Body of pancreas (tissue), 4 donors: ENCODE results near the gene RPS21. TPM values are rescaled to one million over a fixed set of nuclear protein-coding genes. Genes with fewer than 3 reads are reported as not detected.

Experiments
- ATAC-seq: fragments of 150-250 bp; one replicate; pipeline ENCODE4 v1.9.1; 2016
- DNase-seq, 4 donors: peaks; one replicate each; pipeline ENCODE4 v3.0.0-alpha.2; 2019
- H3K27ac ChIP-seq, 4 donors: fragments of 200-600 bp; sonication (generic); 1 replicate in 3 of 4; 2 replicates in 1 of 4; pipeline versions ENCODE4 v1.5.1 to v1.6.1; 2016 to 2019; ENCODE audit warnings: mild to moderate bottlenecking in 1 of 4, mixed read lengths in 1 of 4, moderate library complexity in 1 of 4
- H3K27me3 ChIP-seq, 2 donors: fragments of 200-600 bp; sonication (generic); one replicate each; pipeline ENCODE4 v1.6.0; 2016; ENCODE audit warnings: mild to moderate bottlenecking in 1 of 2
- H3K36me3 ChIP-seq, 2 donors: fragments of 200-600 bp; sonication (generic); replicated peaks in 1 of 2; 2 replicates each; pipeline ENCODE4 v1.5.1; 2016; ENCODE audit warnings: low read depth in 2 of 2; ENCODE audit not compliant: insufficient read depth in 1 of 2
- H3K4me1 ChIP-seq: fragments of 200-600 bp; sonication (generic); one replicate; pipeline ENCODE4 v1.6.0; 2016
- H3K4me3 ChIP-seq, 2 donors: fragments of 200-600 bp; sonication (generic); 1 replicate in 1 of 2; 2 replicates in 1 of 2; pipeline ENCODE4 v1.5.1; 2016 to 2019
- H3K9me3 ChIP-seq, 3 donors: fragments of 200-600 bp; sonication (generic); 1 replicate in 2 of 3; 2 replicates in 1 of 3; pipeline ENCODE4 v1.5.1; 2016
- POLR2A ChIP-seq, 3 donors: fragments of 450-650 bp; IDR thresholded peaks; one replicate each; pipeline ENCODE4 v1.6.1; 2016; ENCODE audit warnings: antibody characterized with exemption in 3 of 3, mild to moderate bottlenecking in 2 of 3
- WGBS, 2 donors: methylation state at CpG; one replicate each; pipeline ENCODE4 v1.1.5; 2017; 5-methylcytosine and 5-hydroxymethylcytosine counted together
- intact Hi-C: fragments of 100-400 bp; cut with DNase I; formaldehyde crosslinking; loops from one replicate; pipeline ENCODE4 v1.15.1; 2023
- total RNA-seq, 2 donors: library from RNA; depleted of rRNA; stranded (reverse); fragments of >200 nt; gene quantifications; one replicate each; pipeline ENCODE4 v1.1.0, GENCODE V29; 2016
- TF ChIP-seq, protein P1 (sequence below), 7 experiments: fragments of 450-650 bp in 4 of 7; fragments of 200-600 bp in 3 of 7; sonication (generic) in 3 of 7; IDR thresholded peaks; one replicate each; pipeline ENCODE4 v1.5.1; 2016 to 2019; ENCODE audit warnings: antibody characterized with exemption in 7 of 7

RPS21 gene
- total RNA-seq, 2 donors from 2014 or later, result 654 to 656 TPM

DNA sequence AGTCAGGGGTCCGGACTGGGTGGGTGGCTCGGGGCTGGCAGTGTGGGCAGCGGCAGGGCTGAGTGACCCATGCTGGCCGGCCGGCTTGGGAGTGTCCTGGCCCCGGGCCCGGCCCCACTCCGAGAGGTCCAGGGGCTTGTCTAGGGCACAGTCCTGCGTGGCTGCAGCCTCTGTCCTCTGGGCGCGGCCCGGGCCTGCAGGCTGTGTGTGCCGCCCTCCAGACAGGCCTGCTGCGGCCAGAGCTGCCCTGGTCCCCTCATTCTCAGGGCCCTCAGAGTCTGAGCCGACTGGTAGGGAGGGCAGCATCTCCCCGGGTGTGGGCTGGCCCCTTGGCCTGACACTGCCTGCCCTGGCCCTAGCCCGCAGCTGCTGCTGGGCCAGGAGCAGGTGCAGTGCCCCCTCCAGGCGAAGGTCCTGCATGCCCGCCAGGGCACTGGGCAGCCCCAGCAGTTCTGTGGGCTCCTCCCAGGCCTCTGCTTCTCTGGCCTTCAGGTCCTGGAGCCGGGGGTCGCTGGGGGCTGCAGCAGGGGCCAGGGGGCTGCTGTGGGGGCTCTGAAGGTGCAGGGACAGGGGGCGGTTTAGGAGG is 27.1 kb downstream of the RPS21 start:
- Histone ChIP-seq H3K4me3 (no peak overlapping the region), H3K36me3 (no peaks in the 10 kb centered on the region), H3K4me1 (peaks cover 22% of the 10 kb centered on the region), H3K27ac (no peak overlapping the region), H3K9me3 (no peaks in the 10 kb centered on the region), H3K27me3 (no peaks in the 10 kb centered on the region)
- TF ChIP-seq, protein P1, sequence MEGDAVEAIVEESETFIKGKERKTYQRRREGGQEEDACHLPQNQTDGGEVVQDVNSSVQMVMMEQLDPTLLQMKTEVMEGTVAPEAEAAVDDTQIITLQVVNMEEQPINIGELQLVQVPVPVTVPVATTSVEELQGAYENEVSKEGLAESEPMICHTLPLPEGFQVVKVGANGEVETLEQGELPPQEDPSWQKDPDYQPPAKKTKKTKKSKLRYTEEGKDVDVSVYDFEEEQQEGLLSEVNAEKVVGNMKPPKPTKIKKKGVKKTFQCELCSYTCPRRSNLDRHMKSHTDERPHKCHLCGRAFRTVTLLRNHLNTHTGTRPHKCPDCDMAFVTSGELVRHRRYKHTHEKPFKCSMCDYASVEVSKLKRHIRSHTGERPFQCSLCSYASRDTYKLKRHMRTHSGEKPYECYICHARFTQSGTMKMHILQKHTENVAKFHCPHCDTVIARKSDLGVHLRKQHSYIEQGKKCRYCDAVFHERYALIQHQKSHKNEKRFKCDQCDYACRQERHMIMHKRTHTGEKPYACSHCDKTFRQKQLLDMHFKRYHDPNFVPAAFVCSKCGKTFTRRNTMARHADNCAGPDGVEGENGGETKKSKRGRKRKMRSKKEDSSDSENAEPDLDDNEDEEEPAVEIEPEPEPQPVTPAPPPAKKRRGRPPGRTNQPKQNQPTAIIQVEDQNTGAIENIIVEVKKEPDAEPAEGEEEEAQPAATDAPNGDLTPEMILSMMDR (IDR thresholded peaks at IDR 0.05), result no peak
- TF ChIP-seq POLR2A (IDR thresholded peaks at IDR 0.05), result no peak
- no peak for DNase-seq
- intact Hi-C loops, result no loop called here
- no peak for ATAC-seq
- WGBS, 2 donors, result 90% methylated on average over 20 of the region's 22 CpGs; no CpG with 5 or more reads in 1 of the 2 donors

DNA sequence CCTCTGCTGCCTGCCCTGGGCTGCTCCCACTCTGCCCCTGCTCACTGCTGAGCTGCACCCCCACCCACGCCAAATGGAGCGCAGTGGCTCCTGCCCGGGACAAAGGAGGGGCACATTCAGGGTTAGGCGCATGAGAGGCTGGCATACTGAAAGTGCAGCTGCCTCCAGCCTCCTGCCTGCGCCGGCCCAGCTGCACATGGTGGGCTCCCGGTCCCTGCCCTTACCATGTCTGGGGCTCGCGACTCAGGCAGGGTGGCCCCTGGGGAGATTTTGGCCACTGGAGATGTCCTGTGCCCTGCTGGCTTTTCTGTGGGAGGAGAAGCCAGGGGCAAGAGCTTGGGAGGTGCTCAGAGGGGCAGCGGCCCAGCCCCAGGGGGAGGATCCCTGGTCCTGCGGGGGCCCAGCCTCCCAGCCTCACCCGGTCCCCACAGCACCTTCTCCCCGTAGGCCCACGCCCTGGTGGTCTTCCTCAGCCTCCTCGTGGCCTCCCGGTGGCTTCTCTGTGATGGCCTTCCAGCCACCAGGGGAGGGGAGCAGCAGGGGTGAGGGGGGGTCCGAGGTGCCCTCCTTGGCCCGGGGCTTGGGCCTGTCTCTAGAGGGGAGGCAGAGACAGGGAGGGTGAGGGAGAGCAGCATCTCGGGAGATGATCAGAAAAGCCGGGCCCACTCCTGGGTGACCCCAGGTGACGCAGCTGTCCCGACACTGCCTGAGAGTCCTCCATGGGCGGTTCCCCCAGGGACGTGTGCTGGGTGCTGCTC is 28.6 kb downstream of the RPS21 start:
- TF ChIP-seq POLR2A (IDR thresholded peaks at IDR 0.05), result no peak
- TF ChIP-seq, protein P1 (IDR thresholded peaks at IDR 0.05), result no peak
- Histone ChIP-seq H3K27ac (no peak overlapping the region), H3K36me3 (no peaks in the 10 kb centered on the region), H3K27me3 (no peaks in the 10 kb centered on the region), H3K9me3 (no peaks in the 10 kb centered on the region), H3K4me3 (no peak overlapping the region), H3K4me1 (peaks cover 7% of the 10 kb centered on the region)
- ATAC-seq (no peak), DNase-seq (no peak)
- intact Hi-C loops, result no loop called here
- WGBS, 2 donors, result 81 to 89% methylated on average over 7 to 15 of the region's 24 CpGs

DNA sequence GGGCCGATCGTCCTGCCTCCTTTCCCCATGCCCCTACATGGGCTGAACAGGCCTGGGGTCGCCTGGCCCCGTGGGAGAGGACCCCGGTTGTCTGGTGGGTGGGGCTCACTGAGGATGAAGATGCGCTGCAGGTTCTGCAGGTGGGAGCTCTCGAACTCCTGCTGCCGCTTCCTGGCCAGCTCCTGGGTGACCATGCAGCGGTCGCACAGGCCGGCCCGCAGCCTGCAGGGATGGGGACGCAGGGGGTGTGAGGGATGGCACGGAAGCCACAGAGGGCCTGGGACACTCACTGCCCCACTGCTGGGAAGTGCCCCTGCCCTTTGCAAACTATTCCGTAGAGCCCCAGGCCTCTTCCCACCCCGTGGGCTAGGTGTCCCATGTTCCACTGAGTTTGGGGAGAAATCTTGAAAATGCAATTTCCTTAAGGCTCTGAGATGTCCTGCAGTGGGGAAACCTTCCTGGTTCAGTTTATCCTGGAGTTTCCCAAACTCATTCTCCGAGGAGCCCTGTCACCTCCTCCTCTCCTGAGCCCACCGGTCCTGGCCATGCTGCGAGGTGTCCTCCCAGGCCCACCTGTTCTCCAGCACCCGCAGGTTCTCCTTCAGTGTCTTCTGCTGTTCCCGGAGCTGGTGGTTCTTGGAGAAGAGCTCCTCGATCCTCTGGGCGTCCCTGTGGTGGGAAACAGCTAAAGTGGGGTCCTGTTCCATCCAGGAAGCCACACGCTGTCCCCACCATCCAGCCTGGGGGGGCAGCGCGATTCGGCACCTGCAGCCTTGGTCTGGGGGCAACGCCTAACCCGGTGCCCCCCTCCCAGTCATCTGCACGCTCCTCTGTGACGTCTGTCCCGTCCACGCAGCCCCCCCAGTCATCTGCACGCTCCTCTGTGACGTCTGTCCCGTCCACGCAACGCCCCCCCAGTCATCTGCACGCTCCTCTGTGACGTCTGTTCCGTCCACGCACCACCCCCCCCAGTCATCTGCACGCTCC is 30.0 kb downstream of the RPS21 start:
- Histone ChIP-seq H3K27ac (no peak overlapping the region), H3K9me3 (no peaks in the 10 kb centered on the region), H3K4me3 (no peak overlapping the region), H3K27me3 (no peaks in the 10 kb centered on the region), H3K4me1 (peaks cover 2% of the 10 kb centered on the region), H3K36me3 (no peaks in the 10 kb centered on the region)
- no peak for ATAC-seq
- no peak for TF ChIP-seq POLR2A (IDR thresholded peaks at IDR 0.05)
- TF ChIP-seq, protein P1 (IDR thresholded peaks at IDR 0.05), result no peak
- intact Hi-C loops, result no loop called here
- DNase-seq, result no peak
- 87 to 88% methylated on average over 40 to 42 of the region's 43 CpGs for WGBS, 2 donors

DNA sequence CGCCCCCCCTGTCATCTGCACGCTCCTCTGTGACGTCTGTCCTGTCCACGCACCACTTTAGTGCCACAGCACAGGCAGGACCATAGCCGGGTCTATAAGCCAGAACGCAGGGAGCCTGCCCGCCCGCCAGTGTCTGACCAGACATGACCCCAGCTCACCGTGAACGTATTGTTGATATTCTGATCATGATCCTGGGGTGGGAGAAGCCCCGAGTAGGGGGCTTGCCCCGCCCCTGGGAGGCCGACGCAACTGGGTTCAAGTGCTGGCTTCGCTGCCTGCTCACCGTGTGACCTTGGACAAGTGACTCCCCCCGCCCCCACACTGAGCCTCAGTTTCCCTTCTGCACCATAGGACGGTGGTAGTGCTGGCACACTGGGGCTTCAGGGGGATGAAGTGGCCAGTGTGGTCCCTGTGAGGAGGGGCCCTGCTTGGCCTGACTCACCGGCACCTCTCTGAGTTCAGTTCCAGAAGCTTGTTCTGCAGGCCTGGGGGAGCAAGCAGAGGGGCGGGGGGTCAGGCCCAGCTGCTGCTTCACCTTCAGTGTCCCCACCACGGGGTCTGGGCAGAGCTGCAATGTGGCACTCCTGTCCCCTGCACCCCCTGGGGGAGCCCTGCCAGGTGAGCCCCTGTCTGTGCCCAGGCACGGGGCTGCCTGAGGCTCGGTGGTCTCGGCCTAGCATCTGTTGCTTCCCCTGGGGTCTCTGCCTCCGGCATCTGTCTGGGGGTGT is 31.2 kb downstream of the RPS21 start:
- intact Hi-C loops, result no loop called here

More for the DNA sequence above, 31.2 kb downstream of the RPS21 start:
- Histone ChIP-seq H3K36me3 (no peaks in the 10 kb centered on the region), H3K9me3 (no peaks in the 10 kb centered on the region), H3K4me3 (no peak overlapping the region), H3K27me3 (no peaks in the 10 kb centered on the region), H3K4me1 (no peaks in the 10 kb centered on the region), H3K27ac (no peak overlapping the region)
- WGBS, 2 donors, result 78 to 90% methylated on average over 8 to 23 of the region's 25 CpGs
- ATAC-seq (no peak), DNase-seq (no peak)
- TF ChIP-seq, protein P1 (IDR thresholded peaks at IDR 0.05), result no peak
- no peak for TF ChIP-seq POLR2A (IDR thresholded peaks at IDR 0.05)
